ENCODE measurements around the gene STAM2. TPM values are rescaled to one million over a fixed set of nuclear protein-coding genes. Genes with fewer than 3 reads are reported as not detected.
"Not testable (repeated sequence)": the region's sequence is repeated elsewhere in the genome, so short reads cannot be mapped to it uniquely, and the experiment has no call there.

Gene STAM2
- total RNA-seq, 4 donors from 2014 or later = 18.8 to 37.0 (median 33.9) TPM

GRCh38 chr2:152219077-152219828 lies 43.7 kb upstream of the STAM2 start:
- H3K36me3 ChIP-seq = no peaks in the 10 kb centered on the region
- 78 to 83% methylated on average over 4 of the region's 4 CpGs for WGBS, 2 donors
- intact Hi-C loops (cut with DNase I) = no loop called here
- H3K4me3 ChIP-seq = no peak overlapping the region
- H3K27ac ChIP-seq = no peak overlapping the region
- no peak for DNase-seq
- H3K27me3 ChIP-seq = no peaks in the 10 kb centered on the region
- H3K4me1 ChIP-seq = peaks cover 6 to 28% (median 15%) of the 10 kb centered on the region in 3 donors
- no peaks in the 10 kb centered on the region for H3K9me3 ChIP-seq
- no peak for TF ChIP-seq CTCF (IDR thresholded peaks at IDR 0.05)
- no peak for TF ChIP-seq POLR2A (IDR thresholded peaks at IDR 0.05)

GRCh38 chr2:152201466-152201830 lies 25.9 kb upstream of the STAM2 start:
- no peak for TF ChIP-seq CTCF (IDR thresholded peaks at IDR 0.05)
- no peak for TF ChIP-seq POLR2A (IDR thresholded peaks at IDR 0.05)
- Histone ChIP-seq H3K36me3 (no peaks in the 10 kb centered on the region), H3K9me3 (no peaks in the 10 kb centered on the region), H3K4me1 (peaks cover 0 to 21% (median 0%) of the 10 kb centered on the region in 3 donors), H3K4me3 (no peak overlapping the region), H3K27me3 (peaks cover 0 to 20% (median 0%) of the 10 kb centered on the region in 4 donors), H3K27ac (no peak overlapping the region)
- intact Hi-C loops (cut with DNase I) = no loop called here
- WGBS, 2 donors = 81 to 93% methylated on average over 2 of the region's 2 CpGs
- DNase-seq = no peak

GRCh38 chr2:152200565-152201465 lies 25.3 kb upstream of the STAM2 start:
- TF ChIP-seq CTCF (IDR thresholded peaks at IDR 0.05) (no peak), POLR2A (IDR thresholded peaks at IDR 0.05) (no peak)
- Histone ChIP-seq H3K4me1 (peaks cover 0 to 21% (median 0%) of the 10 kb centered on the region in 3 donors), H3K27ac (no peak overlapping the region), H3K27me3 (peaks cover 0 to 20% (median 0%) of the 10 kb centered on the region in 4 donors), H3K4me3 (peak overlapping the region in 1 of 4 donors; percentile 14), H3K9me3 (no peaks in the 10 kb centered on the region), H3K36me3 (no peaks in the 10 kb centered on the region)
- peak; percentile 15 for DNase-seq
- 38% methylated on average over 6 to 9 of the region's 9 CpGs for WGBS, 2 donors
- intact Hi-C loops (cut with DNase I) = no loop called here

GRCh38 chr2:152200101-152200500 lies 24.5 kb upstream of the STAM2 start:
- no peak for TF ChIP-seq CTCF (IDR thresholded peaks at IDR 0.05)
- no peak for TF ChIP-seq POLR2A (IDR thresholded peaks at IDR 0.05)
- peaks cover 0 to 21% (median 0%) of the 10 kb centered on the region in 3 donors for H3K4me1 ChIP-seq
- no peak overlapping the region for H3K27ac ChIP-seq
- WGBS, 2 donors = 55 to 68% methylated on average over 4 of the region's 4 CpGs
- no peaks in the 10 kb centered on the region for H3K9me3 ChIP-seq
- intact Hi-C loops (cut with DNase I) = no loop called here
- H3K36me3 ChIP-seq = no peaks in the 10 kb centered on the region
- no peak for DNase-seq
- peaks cover 0 to 20% (median 0%) of the 10 kb centered on the region in 4 donors for H3K27me3 ChIP-seq
- no peak overlapping the region for H3K4me3 ChIP-seq

GRCh38 chr2:152198499-152198898 lies 22.9 kb upstream of the STAM2 start:
- intact Hi-C loops (cut with DNase I) = loop anchor here (10.0 kb wide), 1 partner anchor 136 kb away; the partner anchor contains the start of gene FMNL2
- Histone ChIP-seq H3K4me3 (no peak overlapping the region), H3K27ac (no peak overlapping the region), H3K27me3 (peaks cover 0 to 25% (median 0%) of the 10 kb centered on the region in 4 donors), H3K4me1 (peaks cover 0 to 15% (median 0%) of the 10 kb centered on the region in 3 donors), H3K9me3 (no peaks in the 10 kb centered on the region), H3K36me3 (no peaks in the 10 kb centered on the region)
- 83 to 95% methylated on average over 2 of the region's 2 CpGs for WGBS, 2 donors
- no peak for DNase-seq
- TF ChIP-seq CTCF (IDR thresholded peaks at IDR 0.05) (no peak), POLR2A (IDR thresholded peaks at IDR 0.05) (no peak)

GRCh38 chr2:152197508-152198284 lies 22.1 kb upstream of the STAM2 start:
- not testable (repeated sequence) for H3K36me3 ChIP-seq, H3K27ac ChIP-seq, H3K4me3 ChIP-seq, DNase-seq, H3K9me3 ChIP-seq
- 0 to 57% methylated on average over 1 of the region's 1 CpG for WGBS, 2 donors
- H3K4me1 ChIP-seq = peaks cover 0 to 14% (median 0%) of the 10 kb centered on the region in 3 donors
- intact Hi-C loops (cut with DNase I) = loop anchor here (10.0 kb wide), 1 partner anchor 137 kb away; the partner anchor contains the start of gene FMNL2
- H3K27me3 ChIP-seq = peaks cover 0 to 21% (median 0%) of the 10 kb centered on the region in 4 donors

Data from esophagus squamous epithelium (tissue), 5 donors.